Left ventricle myocardium inferior (tissue), 1 donor: Measurements from ENCODE around the gene UVRAG. TPM values are rescaled to one million over a fixed set of nuclear protein-coding genes. Genes with fewer than 3 reads are reported as not detected.

Experiments used
- DNase-seq: peaks from one replicate; pipeline ENCODE4 v3.0.0-alpha.2; 2020
- H3K27ac ChIP-seq: fragments of 200-600 bp; replicated peaks from 2 replicates; pipeline ENCODE4 v1.8.0; 2021
- H3K27me3 ChIP-seq: fragments of 200-600 bp; 2 replicates; pipeline ENCODE4 v1.8.0; 2021; ENCODE audit warnings: low read depth
- H3K36me3 ChIP-seq: fragments of 200-600 bp; 2 replicates; pipeline ENCODE4 v1.8.0; 2021
- H3K4me1 ChIP-seq: fragments of 200-600 bp; 2 replicates; pipeline ENCODE4 v1.8.0; 2021
- H3K4me3 ChIP-seq: fragments of 200-600 bp; 2 replicates; pipeline ENCODE4 v1.8.0; 2021; ENCODE audit warnings: mild to moderate bottlenecking, moderate library complexity
- H3K9me3 ChIP-seq: fragments of 200-600 bp; replicated peaks from 2 replicates; pipeline ENCODE4 v1.8.0; 2021
- intact Hi-C: fragments of 100-400 bp; cut with micrococcal nuclease; formaldehyde crosslinking; loops from one replicate; pipeline ENCODE4 v1.11.0; 2022
- total RNA-seq: library from RNA; stranded (reverse); fragmentation: NEBNext Ultra II Directional; extraction: Animal tissue kit (Norgen Biotek cat#: 25700); gene quantifications from one replicate; pipeline ENCODE4 v1.2.1, GENCODE V29; 2021
- TF ChIP-seq, protein P1 (sequence below): fragments of 200-600 bp; IDR thresholded peaks from 2 replicates; pipeline ENCODE4 v1.8.0; 2021; ENCODE audit warnings: antibody characterized with exemption, mild to moderate bottlenecking, borderline replicate concordance
- donor health status: DM: no; HTN: yes; CAD: no; lungs with severe emphysema.

The UVRAG gene
- total RNA-seq, 1 donor from 2014 or later, result 11.4 TPM

- H3K36me3 ChIP-seq, result no peaks in the 10 kb centered on the region
- no peak overlapping the region for H3K27ac ChIP-seq
- no peak for DNase-seq
- intact Hi-C loops, result no loop called here
- H3K4me3 ChIP-seq, result no peak overlapping the region
- H3K9me3 ChIP-seq, result no peaks in the 10 kb centered on the region
- H3K4me1 ChIP-seq, result peaks cover 21% of the 10 kb centered on the region
- TF ChIP-seq, protein P1, sequence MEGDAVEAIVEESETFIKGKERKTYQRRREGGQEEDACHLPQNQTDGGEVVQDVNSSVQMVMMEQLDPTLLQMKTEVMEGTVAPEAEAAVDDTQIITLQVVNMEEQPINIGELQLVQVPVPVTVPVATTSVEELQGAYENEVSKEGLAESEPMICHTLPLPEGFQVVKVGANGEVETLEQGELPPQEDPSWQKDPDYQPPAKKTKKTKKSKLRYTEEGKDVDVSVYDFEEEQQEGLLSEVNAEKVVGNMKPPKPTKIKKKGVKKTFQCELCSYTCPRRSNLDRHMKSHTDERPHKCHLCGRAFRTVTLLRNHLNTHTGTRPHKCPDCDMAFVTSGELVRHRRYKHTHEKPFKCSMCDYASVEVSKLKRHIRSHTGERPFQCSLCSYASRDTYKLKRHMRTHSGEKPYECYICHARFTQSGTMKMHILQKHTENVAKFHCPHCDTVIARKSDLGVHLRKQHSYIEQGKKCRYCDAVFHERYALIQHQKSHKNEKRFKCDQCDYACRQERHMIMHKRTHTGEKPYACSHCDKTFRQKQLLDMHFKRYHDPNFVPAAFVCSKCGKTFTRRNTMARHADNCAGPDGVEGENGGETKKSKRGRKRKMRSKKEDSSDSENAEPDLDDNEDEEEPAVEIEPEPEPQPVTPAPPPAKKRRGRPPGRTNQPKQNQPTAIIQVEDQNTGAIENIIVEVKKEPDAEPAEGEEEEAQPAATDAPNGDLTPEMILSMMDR, result no peak
- H3K27me3 ChIP-seq, result no peaks in the 10 kb centered on the region
Measured at GRCh38 chr11:75938543-75938942, 123.5 kb downstream of the UVRAG start.

GRCh38 chr11:75939516-75939915, 124.5 kb downstream of the UVRAG start:
- no peaks in the 10 kb centered on the region for H3K27me3 ChIP-seq
- intact Hi-C loops, result no loop called here
- no peaks in the 10 kb centered on the region for H3K36me3 ChIP-seq
- no peak overlapping the region for H3K27ac ChIP-seq
- no peak overlapping the region for H3K4me3 ChIP-seq
- H3K4me1 ChIP-seq, result peaks cover 27% of the 10 kb centered on the region
- TF ChIP-seq, protein P1, result no peak
- DNase-seq, result no peak
- no peaks in the 10 kb centered on the region for H3K9me3 ChIP-seq

DNA sequence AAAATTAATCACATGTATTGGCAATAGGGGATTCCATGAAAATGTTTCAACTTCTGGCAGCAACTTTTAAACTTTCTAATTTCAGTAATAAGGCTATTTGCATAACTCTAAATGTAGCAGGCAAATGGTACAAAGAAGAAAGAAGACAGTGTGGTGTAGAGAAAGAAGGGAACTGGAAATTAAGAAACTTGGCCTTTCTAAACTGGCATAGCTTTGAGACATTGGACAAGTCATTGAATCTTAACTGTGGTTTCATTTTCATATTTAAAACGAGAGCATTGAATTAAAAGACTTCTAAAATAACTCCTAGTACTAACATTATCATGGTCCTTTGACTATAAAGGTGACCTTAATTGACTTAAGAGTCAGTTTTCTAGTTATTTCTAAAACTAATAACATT, 125.0 kb downstream of the UVRAG start:
- H3K27ac ChIP-seq, result no peak overlapping the region
- no peaks in the 10 kb centered on the region for H3K27me3 ChIP-seq
- no peak for DNase-seq
- H3K4me1 ChIP-seq, result peaks cover 29% of the 10 kb centered on the region
- H3K36me3 ChIP-seq, result no peaks in the 10 kb centered on the region
- intact Hi-C loops, result no loop called here
- TF ChIP-seq, protein P1, result no peak
- no peak overlapping the region for H3K4me3 ChIP-seq
- H3K9me3 ChIP-seq, result no peaks in the 10 kb centered on the region

DNA sequence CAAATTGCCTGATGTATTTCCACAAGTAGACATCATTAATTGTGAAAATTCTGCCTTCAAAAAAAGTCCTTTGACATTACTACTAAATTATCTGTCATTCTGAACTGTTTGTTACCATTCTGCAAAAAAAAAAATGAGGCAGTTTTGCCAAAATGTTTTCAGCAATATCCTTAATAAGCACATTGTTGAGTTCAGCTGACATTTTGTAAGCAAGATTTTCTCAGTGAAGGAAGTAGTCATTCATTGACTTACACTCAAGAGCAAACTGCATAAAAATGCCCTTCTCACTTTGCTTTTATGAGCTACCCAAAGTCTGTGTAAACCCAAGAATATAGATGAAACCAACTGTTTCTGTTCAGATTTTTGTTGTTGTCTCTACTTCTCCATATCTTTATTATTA, 125.9 kb downstream of the UVRAG start:
- no peak for DNase-seq
- TF ChIP-seq, protein P1, result no peak
- no peak overlapping the region for H3K27ac ChIP-seq
- no peaks in the 10 kb centered on the region for H3K36me3 ChIP-seq
- H3K4me3 ChIP-seq, result no peak overlapping the region
- H3K27me3 ChIP-seq, result no peaks in the 10 kb centered on the region
- H3K9me3 ChIP-seq, result no peaks in the 10 kb centered on the region
- intact Hi-C loops, result no loop called here
- H3K4me1 ChIP-seq, result peaks cover 38% of the 10 kb centered on the region

GRCh38 chr11:75944515-75944914, 129.5 kb downstream of the UVRAG start:
- TF ChIP-seq, protein P1, result no peak
- Histone ChIP-seq H3K36me3 (no peaks in the 10 kb centered on the region), H3K9me3 (no peaks in the 10 kb centered on the region), H3K27me3 (no peaks in the 10 kb centered on the region), H3K27ac (no peak overlapping the region), H3K4me1 (peaks cover 42% of the 10 kb centered on the region), H3K4me3 (no peak overlapping the region)
- DNase-seq, result no peak
- intact Hi-C loops, result no loop called here

DNA sequence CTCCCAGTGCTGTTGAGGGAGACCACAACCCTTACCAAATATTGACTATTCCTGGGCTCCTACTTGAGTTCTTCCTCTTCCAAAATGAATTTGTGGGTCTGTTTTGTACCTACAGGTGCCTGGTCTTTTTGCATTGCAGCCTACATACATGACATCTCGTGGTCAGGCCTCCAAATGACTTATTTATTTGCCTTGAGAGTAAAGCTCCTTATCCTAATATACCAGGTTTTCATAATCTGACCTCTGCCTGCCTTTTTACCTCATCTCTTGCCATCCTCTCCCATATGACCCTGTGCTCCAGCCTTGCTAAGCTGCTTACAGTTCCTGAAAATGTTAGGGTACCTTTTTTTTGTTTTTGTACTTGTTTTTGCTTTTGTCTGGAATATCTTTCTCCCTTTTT, 130.4 kb downstream of the UVRAG start:
- Histone ChIP-seq H3K27me3 (no peaks in the 10 kb centered on the region), H3K36me3 (no peaks in the 10 kb centered on the region), H3K4me3 (no peak overlapping the region), H3K9me3 (no peaks in the 10 kb centered on the region), H3K4me1 (peaks cover 39% of the 10 kb centered on the region), H3K27ac (peak overlapping the region; percentile 67)
- DNase-seq, result no peak
- TF ChIP-seq, protein P1, result no peak
- intact Hi-C loops, result no loop called here
